Measurements from ENCODE around the gene OXNAD1. TPM values are rescaled to one million over a fixed set of nuclear protein-coding genes. Genes with fewer than 3 reads are reported as not detected.

Gene OXNAD1
- total RNA-seq, 1 donor = 15.7 TPM

- TF ChIP-seq CTCF (IDR thresholded peaks at IDR 0.05; ENCODE audit: insufficient read depth, low read length) = no peak
- no peak for DNase-seq (ENCODE audit: low read depth)
Observed at GRCh38 chr3:16300881-16301359, 35.9 kb downstream of the OXNAD1 start.

GRCh38 chr3:16301507-16301906 is 36.5 kb downstream of the OXNAD1 start:
- DNase-seq (ENCODE audit: low read depth) = no peak
- no peak for TF ChIP-seq CTCF (IDR thresholded peaks at IDR 0.05; ENCODE audit: insufficient read depth, low read length)
- H3K4me3 ChIP-seq (ENCODE audit: low read depth, low read length) = no peak overlapping the region

More at GRCh38 chr3:16300881-16301359, 35.9 kb downstream of the OXNAD1 start:
- H3K4me3 ChIP-seq (ENCODE audit: low read depth, low read length) = no peak overlapping the region

GRCh38 chr3:16302082-16302631 is 37.1 kb downstream of the OXNAD1 start:
- no peak for DNase-seq (ENCODE audit: low read depth)
- TF ChIP-seq CTCF (IDR thresholded peaks at IDR 0.05; ENCODE audit: insufficient read depth, low read length) = no peak
- H3K4me3 ChIP-seq (ENCODE audit: low read depth, low read length) = no peak overlapping the region

GRCh38 chr3:16303037-16303575 is 38.1 kb downstream of the OXNAD1 start:
- no peak for DNase-seq (ENCODE audit: low read depth)

GRCh38 chr3:16304061-16305010 is 39.3 kb downstream of the OXNAD1 start:
- H3K4me3 ChIP-seq (ENCODE audit: low read depth, low read length) = no peak overlapping the region
- no peak for TF ChIP-seq CTCF (IDR thresholded peaks at IDR 0.05; ENCODE audit: insufficient read depth, low read length)
- no peak for DNase-seq (ENCODE audit: low read depth)

More at GRCh38 chr3:16303037-16303575, 38.1 kb downstream of the OXNAD1 start:
- no peak overlapping the region for H3K4me3 ChIP-seq (ENCODE audit: low read depth, low read length)
- TF ChIP-seq CTCF (IDR thresholded peaks at IDR 0.05; ENCODE audit: insufficient read depth, low read length) = no peak

GRCh38 chr3:16305111-16305541 is 40.1 kb downstream of the OXNAD1 start:
- no peak for TF ChIP-seq CTCF (IDR thresholded peaks at IDR 0.05; ENCODE audit: insufficient read depth, low read length)

More at GRCh38 chr3:16305111-16305541, 40.1 kb downstream of the OXNAD1 start:
- DNase-seq (ENCODE audit: low read depth) = no peak
- no peak overlapping the region for H3K4me3 ChIP-seq (ENCODE audit: low read depth, low read length)

All from fibroblast of the aortic adventitia (primary cell).